Caki2 (cell line): ENCODE results near the gene CFAP299. TPM values are rescaled to one million over a fixed set of nuclear protein-coding genes. Genes with fewer than 3 reads are reported as not detected.
A peak's percentile ranks its signal among the peaks of the same experiment; 100 is the strongest.
"Not testable (repeated sequence)": the region's sequence is repeated elsewhere in the genome, so short reads cannot be mapped to it uniquely, and the experiment has no call there.

Experiments
- DNase-seq: peaks from one replicate; pipeline ENCODE4 v3.0.0-alpha.2; 2015; ENCODE audit warnings: low read depth
- in situ Hi-C: cut with HindIII; loops from 2 replicates; pipeline ENCODE4 v1.10.0; 2016; ENCODE audit warnings: low sequenced_read_pairs, low pct_unique_long_range_greater_than_20kb, mixed read lengths
- total RNA-seq: library from RNA; depleted of rRNA; stranded (reverse); fragments of >200 nt; shearing (Covaris generic); gene quantifications from 2 replicates; pipeline ENCODE4 v1.2.3, GENCODE V29; 2014; ENCODE audit warnings: low replicate concordance

Gene CFAP299
- total RNA-seq, 1 experiment from 2014 or later, result not detected

DNA sequence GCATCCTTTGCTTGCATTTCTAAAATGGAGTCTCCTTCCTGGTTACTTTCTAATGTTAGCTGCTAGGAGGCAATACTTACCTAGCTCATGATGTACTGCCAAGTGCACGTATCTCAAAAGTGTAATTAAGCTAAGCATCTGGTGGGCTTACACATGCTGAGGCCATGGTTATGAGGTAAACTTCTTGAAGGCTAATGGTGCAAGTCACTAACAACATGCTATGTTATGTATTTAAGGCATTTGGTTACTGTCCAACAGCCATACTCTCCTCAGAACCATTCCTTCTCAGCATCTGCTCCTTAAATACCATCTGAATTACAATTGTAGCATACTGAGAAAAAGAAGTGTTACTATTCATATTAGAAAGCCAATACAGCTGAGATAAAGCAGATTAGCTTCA is 376.4 kb downstream of the CFAP299 start:
- DNase-seq, result no peak
- in situ Hi-C loops, result no loop called here

DNA sequence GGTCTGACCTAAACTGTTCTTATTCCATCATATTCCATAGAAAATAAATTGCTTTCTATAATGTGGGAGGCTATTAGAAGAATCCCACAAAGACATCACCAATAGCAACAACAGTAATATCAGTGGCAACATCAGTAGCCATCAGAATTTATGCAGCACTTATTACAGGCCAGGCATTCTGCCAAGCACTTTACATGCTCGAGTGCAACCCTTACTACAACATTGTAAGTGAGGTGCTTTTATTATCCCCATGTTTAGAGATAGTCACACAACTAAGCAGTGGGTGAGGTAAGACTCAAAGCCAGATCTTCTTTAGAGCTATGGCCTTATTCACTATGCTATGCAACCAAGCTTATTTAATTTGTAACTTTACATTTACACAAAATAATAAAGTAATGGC is 377.9 kb downstream of the CFAP299 start:
- DNase-seq, result no peak
- in situ Hi-C loops, result no loop called here

DNA sequence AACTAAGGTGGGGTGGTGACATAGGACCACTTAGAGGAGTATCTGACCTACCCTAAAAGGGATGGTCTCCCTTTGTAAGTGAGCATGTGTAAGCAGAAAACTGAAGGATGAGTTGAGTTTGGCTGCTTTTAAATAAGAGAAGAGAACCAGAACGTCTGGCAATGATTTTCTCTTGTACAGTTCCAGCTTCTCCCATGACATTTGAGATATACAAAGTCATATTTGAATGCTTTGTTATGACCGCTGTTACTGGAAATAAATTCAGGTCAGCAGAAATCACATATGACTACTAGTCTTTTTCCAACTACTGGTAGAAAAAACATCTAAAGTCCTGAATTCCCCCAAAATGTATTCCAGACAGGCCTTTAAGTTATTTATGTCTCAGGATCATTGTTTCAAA is 381.7 kb downstream of the CFAP299 start:
- DNase-seq, result no peak
- in situ Hi-C loops, result no loop called here

DNA sequence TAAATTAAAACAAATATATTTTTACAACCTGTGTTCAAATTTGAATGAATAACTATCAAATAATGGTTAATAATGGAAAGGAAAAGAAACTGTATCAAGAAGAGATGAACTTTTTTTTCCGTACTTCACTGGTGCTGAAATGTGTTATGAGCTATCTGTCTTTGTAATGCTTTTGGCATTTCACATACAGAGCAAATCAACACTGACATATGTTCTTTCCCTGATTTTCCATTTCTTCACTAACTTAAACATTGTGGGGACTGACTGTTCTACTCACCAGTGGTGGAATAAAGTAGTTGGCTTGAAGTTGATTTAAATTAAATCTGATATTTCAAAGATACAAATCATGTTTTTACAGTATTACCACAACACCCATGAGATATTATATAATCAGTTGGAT is 390.9 kb downstream of the CFAP299 start:
- in situ Hi-C loops, result no loop called here
- DNase-seq, result no peak

DNA sequence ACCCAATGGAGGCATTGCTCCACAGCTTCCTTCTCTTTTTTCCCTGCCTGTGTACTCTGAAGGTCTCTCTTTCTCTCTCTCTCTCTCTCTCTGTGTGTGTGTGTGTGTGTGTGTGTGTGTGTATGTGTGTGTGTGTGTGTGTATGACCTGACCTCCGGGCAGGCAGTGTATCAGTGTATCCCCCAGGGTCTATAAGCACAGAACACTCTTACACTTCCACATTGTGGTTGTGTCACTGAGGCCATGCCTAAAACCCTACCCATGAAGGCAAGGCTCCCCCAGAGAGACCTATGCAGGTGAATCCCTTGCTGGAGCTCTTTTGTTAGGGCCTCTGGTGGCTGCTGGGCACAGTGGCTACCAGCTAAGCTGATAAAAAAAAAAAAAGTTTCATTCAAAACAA is 394.6 kb downstream of the CFAP299 start:
- in situ Hi-C loops, result no loop called here

DNA sequence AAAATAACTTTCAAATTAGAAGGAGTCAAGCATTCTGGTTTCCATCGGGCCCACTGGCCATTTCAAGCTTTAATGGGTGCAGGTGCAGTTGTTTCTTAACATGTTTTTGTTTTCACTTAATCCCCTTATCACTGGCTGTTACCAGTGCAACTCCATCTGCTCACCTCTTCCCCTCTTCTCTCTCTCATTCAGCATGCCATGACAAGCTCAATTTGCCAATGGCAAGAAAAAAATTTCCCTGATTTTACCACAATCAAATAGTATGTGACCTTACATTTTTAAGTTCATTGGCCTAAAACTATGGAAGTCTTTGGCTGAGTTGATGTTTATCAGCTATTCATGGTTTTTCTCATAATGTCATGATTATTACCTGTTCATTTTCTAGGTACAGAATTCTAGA is 395.9 kb downstream of the CFAP299 start:
- DNase-seq, result peak; percentile 21
- in situ Hi-C loops, result no loop called here

More for the DNA sequence above, 394.6 kb downstream of the CFAP299 start:
- peak; percentile 51 for DNase-seq

DNA sequence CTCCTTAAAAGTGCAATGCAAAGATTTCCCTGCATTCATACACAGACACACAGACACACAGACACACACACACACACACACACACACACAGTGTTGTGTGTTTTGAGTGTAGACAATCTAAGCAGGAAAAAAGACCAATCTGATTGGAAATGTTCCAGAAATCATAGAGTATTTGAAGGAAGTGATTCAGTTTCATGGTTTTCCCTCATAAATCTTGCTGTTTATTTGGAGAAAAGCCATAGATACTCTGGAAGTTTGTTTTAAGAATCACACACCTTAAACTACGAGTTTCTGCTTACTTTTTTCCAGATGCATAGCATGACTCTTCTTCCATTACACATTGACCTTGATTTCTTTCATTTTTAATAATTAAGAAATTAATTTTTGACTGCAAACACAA is 396.5 kb downstream of the CFAP299 start:
- DNase-seq, result peak; percentile 53
- in situ Hi-C loops, result no loop called here

DNA sequence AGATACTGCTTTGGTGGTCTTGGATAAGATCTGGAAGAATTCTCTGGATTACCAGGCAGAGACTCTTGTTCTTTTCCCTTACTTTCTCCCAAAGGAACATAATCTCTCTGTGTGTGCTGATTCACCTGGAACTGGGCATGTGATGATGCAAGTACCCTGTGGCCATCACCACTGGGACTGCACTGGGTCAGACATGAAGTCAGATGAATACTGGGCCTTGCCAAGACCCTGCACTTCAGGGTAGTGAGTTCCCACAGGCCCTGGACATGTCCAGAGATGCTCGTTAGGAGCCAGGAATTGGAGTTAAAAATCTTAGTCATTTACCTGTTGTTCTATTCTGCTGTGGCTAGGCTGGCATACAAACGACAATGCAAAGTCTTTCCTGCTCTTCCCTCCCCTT is 404.8 kb downstream of the CFAP299 start:
- no peak for DNase-seq
- in situ Hi-C loops, result no loop called here

DNA sequence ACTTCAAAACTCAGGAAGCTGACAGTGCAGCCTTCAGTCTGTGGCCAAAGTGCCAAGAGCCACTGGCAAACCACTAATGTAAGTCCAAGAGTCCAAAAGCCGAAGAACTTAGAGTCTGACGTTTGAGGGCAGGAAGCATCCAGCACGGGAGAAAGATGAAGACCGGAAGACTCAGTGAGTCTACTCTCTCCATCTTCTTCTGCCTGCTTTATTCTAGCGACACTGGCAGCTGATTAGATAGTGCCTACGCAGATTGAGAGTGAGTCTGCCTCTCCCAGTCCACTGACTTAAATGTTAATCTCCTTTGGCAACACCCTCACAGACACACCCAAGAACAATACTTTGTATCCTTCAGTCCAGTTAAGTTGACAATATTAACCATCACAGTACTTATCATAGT is 414.0 kb downstream of the CFAP299 start:
- in situ Hi-C loops, DNase-seq: not testable (repeated sequence)

DNA sequence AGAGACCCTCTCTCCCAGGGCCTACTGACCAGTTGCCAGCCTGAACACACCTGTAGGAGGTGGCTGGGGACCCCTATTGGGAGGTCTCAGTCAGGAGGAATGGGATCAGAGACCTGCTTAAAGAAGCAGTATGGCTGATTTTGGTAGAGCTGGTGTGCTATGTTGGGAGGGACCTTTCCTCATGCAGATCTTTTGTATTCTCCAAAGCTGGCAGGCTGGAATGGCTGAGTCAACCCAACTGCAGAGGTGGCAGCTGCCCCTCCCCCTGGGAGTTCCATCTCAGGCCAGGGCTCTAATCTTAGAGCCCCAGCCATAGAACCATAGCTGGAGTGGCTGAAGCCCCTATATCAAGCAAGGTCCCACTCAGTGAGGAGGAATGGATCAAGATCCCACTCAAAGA is 415.7 kb downstream of the CFAP299 start:
- in situ Hi-C loops, result no loop called here
- DNase-seq, result no peak

DNA sequence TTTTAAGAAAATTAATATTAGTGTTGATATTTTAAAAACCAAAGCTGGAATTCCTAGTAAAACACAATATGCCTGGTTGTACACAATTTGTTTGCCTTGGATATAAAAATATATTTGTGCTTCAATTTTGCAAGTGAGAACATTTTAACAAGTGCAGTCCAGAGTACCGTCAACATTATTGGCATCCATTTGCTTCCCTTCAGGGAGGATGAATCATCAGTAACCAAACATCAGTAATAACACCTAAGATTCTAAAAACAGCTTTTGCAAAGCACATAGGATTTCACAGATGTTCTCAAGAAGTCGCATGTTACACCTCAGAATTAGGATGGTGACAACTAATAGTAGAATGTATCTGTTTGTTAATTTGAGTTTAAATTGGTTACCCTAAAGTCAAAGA is 432.4 kb downstream of the CFAP299 start:
- no peak for DNase-seq
- in situ Hi-C loops, result no loop called here

DNA sequence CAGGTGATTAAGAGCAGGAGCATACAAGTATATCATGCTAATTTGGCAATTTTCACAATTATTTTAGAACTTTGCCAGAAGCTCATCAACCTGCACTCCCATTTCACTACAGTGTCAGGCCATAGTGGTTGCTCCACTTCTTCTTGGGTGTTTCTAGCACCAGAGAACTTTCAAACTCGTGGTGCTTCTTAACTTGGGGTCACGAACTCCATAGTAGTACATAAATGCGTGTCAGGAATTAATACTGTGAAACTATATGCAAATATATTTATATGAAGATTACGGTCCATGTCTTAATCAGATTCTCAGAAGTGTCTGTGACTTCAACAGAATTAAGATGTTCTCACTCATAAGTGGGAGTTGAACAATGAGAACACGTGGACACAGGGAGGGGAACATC is 440.6 kb downstream of the CFAP299 start:
- in situ Hi-C loops, result no loop called here

DNA sequence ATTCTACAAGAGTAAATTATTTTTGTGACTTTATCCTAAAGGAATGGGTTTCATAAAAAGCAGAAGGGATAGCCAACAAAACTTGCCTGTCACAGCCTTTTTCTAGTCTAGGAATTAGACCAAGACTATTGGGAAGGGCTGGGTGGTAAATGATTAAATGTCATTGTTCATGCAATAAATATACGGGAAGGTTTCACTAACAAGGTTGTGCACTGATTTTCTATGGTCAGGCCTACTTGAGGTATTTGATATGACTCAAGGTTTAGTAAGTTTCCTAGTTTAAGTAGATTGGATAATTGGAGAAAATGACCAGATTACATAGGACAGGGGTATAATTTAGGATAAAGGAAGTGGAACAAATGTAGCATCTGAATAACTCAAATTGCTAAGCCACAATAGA is 445.9 kb downstream of the CFAP299 start:
- no peak for DNase-seq
- in situ Hi-C loops, result no loop called here

More for the DNA sequence above, 440.6 kb downstream of the CFAP299 start:
- no peak for DNase-seq

DNA sequence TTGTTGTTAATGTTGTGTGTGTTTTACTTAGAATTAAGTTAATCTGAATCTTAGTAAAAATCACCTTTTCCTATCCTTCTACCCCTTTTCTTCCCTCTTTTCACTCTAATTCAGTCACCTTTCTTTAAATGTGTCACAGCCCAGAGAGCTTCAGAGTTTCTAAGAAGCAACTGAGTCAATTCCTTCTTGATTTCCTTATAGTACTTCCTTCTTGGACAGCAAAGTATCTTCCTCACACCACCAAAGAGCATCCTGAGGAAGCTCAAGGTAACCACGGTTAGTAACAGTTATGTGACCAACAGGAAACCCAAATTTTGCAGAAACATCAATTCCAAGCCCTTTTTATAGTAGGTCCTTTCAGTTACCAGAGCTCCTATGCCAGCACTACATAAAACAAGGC is 451.8 kb downstream of the CFAP299 start:
- in situ Hi-C loops, result no loop called here
- DNase-seq, result no peak

DNA sequence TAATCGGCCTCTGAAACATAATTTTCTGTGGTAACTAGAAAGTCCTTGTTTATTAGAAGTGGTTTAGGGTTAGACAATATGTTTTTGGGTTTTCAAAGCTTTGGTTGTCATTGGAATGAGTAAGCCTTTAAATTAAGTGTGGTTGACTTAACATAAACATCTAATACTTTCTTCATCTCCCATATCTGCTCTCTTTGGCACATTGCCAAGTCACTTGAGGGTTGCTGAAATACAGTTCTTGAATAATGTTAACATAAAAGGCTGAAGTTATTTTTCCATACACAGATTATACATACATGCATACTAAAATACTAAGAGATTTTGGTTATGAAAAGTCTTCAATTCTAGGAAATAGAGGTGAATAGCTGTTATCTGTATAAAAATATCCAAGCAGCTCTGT is 453.3 kb downstream of the CFAP299 start:
- in situ Hi-C loops, result no loop called here
- no peak for DNase-seq

DNA sequence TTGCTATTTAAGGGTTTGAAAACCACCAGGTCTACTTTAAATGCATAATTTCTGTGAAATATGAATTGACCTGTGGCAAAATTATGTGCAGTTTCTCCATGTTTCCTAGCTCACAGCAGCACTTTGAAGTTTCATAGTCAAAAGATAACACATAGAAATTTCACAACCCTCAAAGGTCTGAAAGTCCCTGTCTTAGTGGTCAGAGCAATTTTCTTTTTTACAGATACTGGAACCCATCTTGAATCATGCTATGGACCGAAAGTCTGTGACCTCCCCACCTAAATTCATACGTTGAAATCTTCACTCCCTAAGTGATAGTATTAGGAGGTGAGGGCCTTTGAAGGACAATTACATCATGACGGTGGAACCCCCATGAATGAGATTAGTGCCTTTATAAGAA is 454.6 kb downstream of the CFAP299 start:
- in situ Hi-C loops, result no loop called here
- no peak for DNase-seq

DNA sequence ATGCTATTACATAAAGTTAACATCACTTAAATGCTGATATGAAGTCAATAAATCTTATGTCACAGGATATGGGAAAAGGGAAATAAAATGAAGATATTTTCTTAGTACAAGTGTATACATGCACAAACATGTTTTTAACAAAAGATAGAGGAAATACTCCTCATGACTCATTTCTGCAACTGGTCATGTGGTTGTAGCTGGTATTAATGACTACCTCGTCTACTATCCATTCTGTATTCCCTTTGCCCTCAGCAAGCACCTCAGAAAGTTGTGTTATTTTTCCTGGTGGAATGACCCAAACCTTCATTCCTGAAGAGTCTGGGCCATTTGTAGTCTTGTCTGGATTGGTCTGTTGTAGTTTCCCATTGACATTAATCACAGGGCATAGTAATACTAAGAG is 458.1 kb downstream of the CFAP299 start:
- DNase-seq, in situ Hi-C loops: not testable (repeated sequence)

DNA sequence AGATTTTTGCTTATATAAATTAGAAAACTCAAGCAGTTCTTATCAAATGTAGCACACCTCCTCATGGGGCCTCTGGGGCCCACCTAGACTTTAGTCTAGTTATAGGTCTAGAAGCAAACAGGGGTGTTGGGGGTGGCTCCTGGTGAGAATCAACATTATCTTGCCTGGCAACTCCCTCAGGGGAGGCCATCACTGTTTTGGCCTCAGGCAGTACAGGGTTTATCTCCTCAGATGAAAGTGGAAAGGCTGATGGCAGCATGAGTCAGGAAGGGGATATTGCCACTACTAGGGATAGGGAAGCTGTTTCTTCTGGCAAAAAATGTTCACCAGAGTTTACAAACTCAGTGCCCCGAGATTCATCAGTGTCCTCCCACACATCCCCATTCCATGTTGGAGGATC is 462.6 kb downstream of the CFAP299 start:
- in situ Hi-C loops, result no loop called here

DNA sequence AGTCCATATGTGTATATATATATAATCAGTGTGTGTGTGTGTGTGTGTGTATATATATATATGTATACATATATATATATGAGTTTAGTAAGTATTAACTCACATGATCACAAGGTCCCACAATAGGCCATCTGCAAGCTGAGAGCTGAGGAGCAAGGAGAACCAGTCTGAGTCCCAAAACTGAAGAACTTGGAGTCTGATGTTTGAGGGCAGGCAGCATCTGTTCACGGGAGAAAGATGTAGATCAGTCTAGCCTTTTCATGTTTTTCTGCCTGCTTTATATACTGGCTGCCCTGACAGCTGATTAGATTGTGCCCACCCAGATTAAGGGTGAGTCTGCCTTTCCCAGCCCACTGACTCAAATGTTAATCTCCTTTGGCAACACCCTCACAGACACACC is 465.2 kb downstream of the CFAP299 start:
- in situ Hi-C loops, DNase-seq: not testable (repeated sequence)

More for the DNA sequence above, 462.6 kb downstream of the CFAP299 start:
- DNase-seq, result no peak

DNA sequence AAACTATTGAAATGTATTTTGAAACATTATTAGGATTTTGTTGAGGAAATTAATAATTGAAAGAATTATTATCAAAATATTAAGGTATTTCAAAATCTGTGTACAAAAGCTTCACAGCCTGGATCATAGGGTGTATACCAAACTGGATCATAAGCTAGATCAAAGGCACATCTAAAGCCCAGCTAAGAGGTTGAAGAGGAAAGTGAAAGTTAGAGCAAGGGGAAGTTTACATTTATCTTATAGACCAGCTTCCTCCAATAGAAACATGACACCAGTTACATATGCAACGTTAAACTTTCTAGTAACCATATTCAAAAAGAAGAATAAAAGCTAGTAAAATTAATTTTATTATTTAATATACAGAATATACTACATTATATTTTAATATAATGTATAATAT is 467.8 kb downstream of the CFAP299 start:
- in situ Hi-C loops, result no loop called here

DNA sequence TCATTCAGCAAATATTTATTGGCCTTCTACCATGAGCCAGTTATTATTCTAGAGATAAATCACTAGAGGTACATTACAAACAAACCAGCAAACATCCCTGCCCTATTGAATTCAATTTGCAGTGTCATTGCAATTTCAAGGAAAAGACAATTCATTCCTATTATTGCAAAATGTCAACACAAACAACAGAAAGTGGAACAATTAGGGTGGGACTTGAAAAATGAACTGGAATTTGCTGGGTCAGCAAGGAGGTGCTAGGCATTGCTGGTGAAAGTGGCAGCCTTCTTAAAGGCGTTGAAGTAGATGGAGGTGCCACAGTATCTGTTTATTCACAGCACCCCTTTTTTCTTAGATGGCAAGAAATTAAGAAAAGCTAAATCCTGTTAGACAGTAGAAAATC is 470.9 kb downstream of the CFAP299 start:
- DNase-seq, result peak; percentile 19

More for the DNA sequence above, 467.8 kb downstream of the CFAP299 start:
- DNase-seq, result no peak

More for the DNA sequence above, 470.9 kb downstream of the CFAP299 start:
- in situ Hi-C loops, result no loop called here
